ENCODE results near the gene CEP104.

The CEP104 gene

GRCh38 chr1:3893190-3893589, 36.2 kb upstream of the CEP104 start:
- no peak for DNase-seq

GRCh38 chr1:3892748-3893147, 35.7 kb upstream of the CEP104 start:
- DNase-seq: no peak

GRCh38 chr1:3891329-3891865, 34.4 kb upstream of the CEP104 start:
- no peak for DNase-seq

- DNase-seq: no peak
Measured at GRCh38 chr1:3890389-3891328, 33.6 kb upstream of the CEP104 start.

- DNase-seq: no peak
Measured at GRCh38 chr1:3889936-3890335, 32.9 kb upstream of the CEP104 start.

GRCh38 chr1:3888301-3888700, 31.3 kb upstream of the CEP104 start:
- no peak for DNase-seq

- DNase-seq: no peak
Measured at GRCh38 chr1:3886691-3887090, 29.7 kb upstream of the CEP104 start.

- DNase-seq: no peak
Measured at GRCh38 chr1:3886106-3886670, 29.2 kb upstream of the CEP104 start.

- DNase-seq: no peak
Measured at GRCh38 chr1:3885611-3886010, 28.6 kb upstream of the CEP104 start.

GRCh38 chr1:3884966-3885365, 28.0 kb upstream of the CEP104 start:
- no peak for DNase-seq

- no peak for DNase-seq
Measured at GRCh38 chr1:3883194-3883925, 26.3 kb upstream of the CEP104 start.

- DNase-seq: no peak
Measured at GRCh38 chr1:3881193-3881480, 24.1 kb upstream of the CEP104 start.

- no peak for DNase-seq
Measured at GRCh38 chr1:3880429-3881192, 23.6 kb upstream of the CEP104 start.

GRCh38 chr1:3879787-3880428, 22.9 kb upstream of the CEP104 start:
- no peak for DNase-seq

- no peak for DNase-seq
Measured at GRCh38 chr1:3879099-3879498, 22.1 kb upstream of the CEP104 start.

GRCh38 chr1:3876716-3877115, 19.7 kb upstream of the CEP104 start:
- no peak for DNase-seq

GRCh38 chr1:3874736-3875135, 17.7 kb upstream of the CEP104 start:
- no peak for DNase-seq

GRCh38 chr1:3872546-3872945, 15.5 kb upstream of the CEP104 start:
- DNase-seq: no peak

GRCh38 chr1:3871451-3871805, 14.4 kb upstream of the CEP104 start:
- DNase-seq: no peak

- no peak for DNase-seq
Measured at GRCh38 chr1:3869751-3870301, 12.8 kb upstream of the CEP104 start.

GRCh38 chr1:3868464-3869006, 11.5 kb upstream of the CEP104 start:
- no peak for DNase-seq

- DNase-seq: no peak
Measured at GRCh38 chr1:3865606-3866160, 8.7 kb upstream of the CEP104 start.

Measured in stimulated activated CD4-positive, alpha-beta T cell treated with anti-CD3 and anti-CD28 coated beads, Interleukin-2, amount 100 ng/mL, for 24 hours (primary cell).